Smooth muscle cell (in vitro differentiated cells): ENCODE measurements around the gene RORC. TPM values are rescaled to one million over a fixed set of nuclear protein-coding genes. Genes with fewer than 3 reads are reported as not detected.

Source experiments
- DNase-seq: peaks from one replicate; lab custom pipeline; 2025; ENCODE audit not compliant: unreplicated experiment; lab: John Stamatoyannopoulos, UW
- H2AFZ ChIP-seq: fragments of 200-600 bp; sonication (generic); 2 replicates; pipeline ENCODE4 v1.6.0; 2016; ENCODE audit warnings: antibody characterized with exemption, low read depth, mild to moderate bottlenecking
- H3F3A ChIP-seq: fragments of 200-600 bp; sonication (generic); 2 replicates; pipeline ENCODE4 v1.6.0; 2017; ENCODE audit warnings: antibody characterized with exemption, low read depth
- H3K27ac ChIP-seq: fragments of 200-600 bp; sonication (generic); 2 replicates; pipeline ENCODE4 v1.5.1; 2016; ENCODE audit warnings: low read depth, mild to moderate bottlenecking
- H3K27me3 ChIP-seq: fragments of 200-600 bp; sonication (generic); 2 replicates; pipeline ENCODE4 v1.6.1; 2016; ENCODE audit warnings: low read depth, mild to moderate bottlenecking
- H3K36me3 ChIP-seq: fragments of 200-600 bp; sonication (generic); 2 replicates; pipeline ENCODE4 v1.5.1; 2016; ENCODE audit warnings: low read depth
- H3K4me1 ChIP-seq: fragments of 200-600 bp; sonication (generic); 2 replicates; pipeline ENCODE4 v1.5.1; 2016; ENCODE audit warnings: low read depth
- H3K4me2 ChIP-seq: fragments of 200-600 bp; sonication (generic); 2 replicates; pipeline ENCODE4 v1.6.0; 2016; ENCODE audit warnings: mild to moderate bottlenecking
- H3K4me3 ChIP-seq: fragments of 200-600 bp; sonication (generic); 2 replicates; pipeline ENCODE4 v1.5.1; 2016; ENCODE audit warnings: mild to moderate bottlenecking
- H3K79me2 ChIP-seq: fragments of 200-600 bp; sonication (generic); 2 replicates; pipeline ENCODE4 v1.6.0; 2016; ENCODE audit warnings: low read depth, mild to moderate bottlenecking
- H3K9ac ChIP-seq: fragments of 200-600 bp; sonication (generic); 2 replicates; pipeline ENCODE4 v1.6.0; 2016; ENCODE audit warnings: low read depth
- H3K9me3 ChIP-seq: fragments of 200-600 bp; sonication (generic); replicated peaks from 2 replicates; pipeline ENCODE4 v1.5.1; 2016; ENCODE audit warnings: low read depth
- H4K20me1 ChIP-seq: fragments of 200-600 bp; sonication (generic); 2 replicates; pipeline ENCODE4 v1.6.0; 2016; ENCODE audit warnings: low read depth
- CTCF ChIP-seq: fragments of 200-600 bp; sonication (generic); IDR thresholded peaks from 2 replicates; pipeline ENCODE4 v1.5.1; 2017; ENCODE audit warnings: borderline replicate concordance, mild to moderate bottlenecking, antibody characterized with exemption; ENCODE audit not compliant: insufficient read depth, poor library complexity, severe bottlenecking
- WGBS: methylation state at CpG from one replicate; pipeline ENCODE4 v1.1.7; 2016; ENCODE audit warnings: low lambda C conversion rate; 5-methylcytosine and 5-hydroxymethylcytosine counted together
- polyA plus RNA-seq: library from polyadenylated mRNA; unstranded; fragments of >200 nt; fragmentation: Nextera tagmentation; extraction: Ambion mirVana; gene quantifications from 2 replicates; pipeline ENCODE4 v1.2.1, GENCODE V29; 2016
- total RNA-seq: library from RNA; depleted of rRNA; stranded (reverse); fragments of >200 nt; gene quantifications from 2 replicates; pipeline ENCODE4 v1.2.3, GENCODE V29; 2014

RORC gene
- total and polyA plus RNA-seq, 2 experiments from 2014 or later = not detected

GRCh38 chr1:151833172-151833900 is 1.7 kb upstream of the RORC start:
- Histone ChIP-seq H3K4me2 (no peak overlapping the region), H3K4me1 (peaks cover 3% of the 10 kb centered on the region), H3K4me3 (no peak overlapping the region), H3F3A (peaks cover 5% of the 10 kb centered on the region), H3K9me3 (no peaks in the 10 kb centered on the region), H3K36me3 (no peaks in the 10 kb centered on the region), H3K27ac (no peak overlapping the region), H3K9ac (no peak overlapping the region), H2AFZ (no peak overlapping the region), H3K27me3 (peaks cover 16% of the 10 kb centered on the region), H3K79me2 (no peaks in the 10 kb centered on the region), H4K20me1 (no peaks in the 10 kb centered on the region)
- no peak for TF ChIP-seq CTCF
- DNase-seq = no peak
- WGBS = 96% methylated on average over 4 of the region's 8 CpGs

- Histone ChIP-seq H3K4me2 (no peak overlapping the region), H3K36me3 (no peaks in the 10 kb centered on the region), H3K4me3 (no peak overlapping the region), H3K79me2 (no peaks in the 10 kb centered on the region), H4K20me1 (no peaks in the 10 kb centered on the region), H3K27me3 (peaks cover 7% of the 10 kb centered on the region), H3K4me1 (peaks cover 3% of the 10 kb centered on the region), H3K9ac (no peak overlapping the region), H3F3A (peaks cover 2% of the 10 kb centered on the region), H2AFZ (no peak overlapping the region), H3K27ac (no peak overlapping the region), H3K9me3 (no peaks in the 10 kb centered on the region)
- no peak for DNase-seq
- no peak for TF ChIP-seq CTCF
- WGBS = 87% methylated on average over 10 of the region's 10 CpGs
Measured at GRCh38 chr1:151832318-151832980, 847 bp upstream of the RORC start.

- Histone ChIP-seq H4K20me1 (no peaks in the 10 kb centered on the region), H3K9me3 (no peaks in the 10 kb centered on the region), H3K4me2 (no peak overlapping the region), H3K4me3 (no peak overlapping the region), H2AFZ (no peak overlapping the region), H3K36me3 (no peaks in the 10 kb centered on the region), H3K79me2 (no peaks in the 10 kb centered on the region), H3K27me3 (no peaks in the 10 kb centered on the region), H3K9ac (no peak overlapping the region), H3K4me1 (peaks cover 3% of the 10 kb centered on the region), H3F3A (no peaks in the 10 kb centered on the region), H3K27ac (no peak overlapping the region)
- 73% methylated on average over 4 of the region's 4 CpGs for WGBS
- no peak for DNase-seq
- TF ChIP-seq CTCF = no peak
Measured at GRCh38 chr1:151831256-151831591, 378 bp downstream of the RORC start.
